NCI-H1694 treated with DMSO at 0.1 percent for 48 hours (cell line): ENCODE results near the gene PTOV1.

ENCODE experiments used
- DNase-seq: peaks from one replicate; lab custom pipeline; 2025; lab: John Stamatoyannopoulos, UW

PTOV1 gene

DNA sequence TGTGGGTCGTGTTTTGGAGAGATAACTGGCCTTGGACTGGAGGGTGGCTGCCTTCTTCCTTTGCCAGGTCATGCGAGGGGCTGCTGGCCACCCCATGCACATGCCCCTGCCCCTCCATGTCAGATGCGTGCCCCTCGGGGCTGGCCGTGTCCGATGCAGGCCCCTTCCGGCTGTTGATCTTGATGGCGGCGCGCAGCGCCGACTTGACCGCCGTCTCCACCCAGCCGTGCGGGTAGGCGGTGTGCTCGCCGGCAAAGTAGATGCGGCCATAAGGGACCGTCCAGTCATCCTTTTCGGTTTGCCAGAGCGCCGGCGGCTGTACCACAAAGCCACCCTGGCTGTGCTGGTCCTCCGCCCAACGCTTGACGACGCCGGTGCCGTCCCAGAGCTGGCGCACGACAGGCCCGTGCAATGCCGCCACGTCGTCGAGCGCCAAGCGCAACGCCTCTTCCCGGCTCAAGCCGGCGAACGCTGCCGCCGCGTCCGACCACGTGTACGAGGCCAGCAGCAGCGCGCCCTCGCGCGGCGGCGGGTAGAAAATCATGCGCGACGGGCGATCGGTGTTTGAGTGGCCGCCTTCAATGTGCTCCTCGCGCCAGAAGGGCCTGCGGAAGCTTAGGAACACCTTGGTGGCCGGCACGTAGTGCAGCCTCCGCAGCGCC lies 38.9 kb downstream of the PTOV1 start:
- DNase-seq, result no peak

DNA sequence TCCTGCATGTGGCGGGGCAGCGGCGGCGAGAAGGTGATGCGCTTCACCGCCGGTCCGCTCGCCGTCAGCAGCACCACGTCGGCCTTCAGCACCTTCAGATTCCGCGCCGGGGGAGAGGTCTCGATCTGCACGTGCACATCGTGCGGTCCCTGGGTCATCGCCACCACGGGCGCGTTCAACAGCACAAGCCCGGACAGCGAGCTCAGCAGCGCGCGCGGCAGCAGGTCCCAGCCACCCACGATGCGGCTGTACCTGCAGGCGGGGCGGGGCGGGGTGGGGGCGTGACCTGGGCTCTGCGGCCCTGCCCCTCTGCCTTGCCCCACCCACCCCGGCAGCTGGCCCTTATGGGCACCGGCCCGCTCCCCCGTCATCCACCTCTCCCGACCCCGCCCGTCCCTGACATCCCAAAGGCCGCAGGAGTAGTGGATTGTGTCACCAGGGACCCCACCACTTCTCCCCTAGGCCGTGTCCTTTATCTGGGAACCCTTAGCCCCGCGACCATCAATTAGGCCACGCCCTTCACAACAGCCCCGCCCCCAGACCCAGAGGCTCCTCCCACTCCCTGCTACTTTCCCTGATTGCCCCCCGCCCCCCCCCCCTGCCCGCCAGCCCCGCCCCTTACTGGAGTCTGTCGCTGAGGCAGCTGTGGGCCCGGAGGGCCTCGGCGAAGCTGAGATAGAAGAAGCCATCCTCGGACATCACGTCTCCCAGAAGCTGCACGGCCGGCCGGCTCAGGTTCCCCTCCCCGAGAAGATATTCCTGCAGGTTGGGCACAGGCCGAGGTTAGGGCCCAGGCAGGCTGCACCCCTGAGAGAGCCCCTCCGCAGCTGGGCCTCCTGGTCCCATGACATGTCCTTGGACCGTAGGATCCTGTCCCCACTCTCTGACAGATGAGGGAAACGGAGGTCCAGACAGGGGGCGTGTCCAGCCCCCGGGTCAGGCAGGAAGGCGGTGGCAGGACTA lies 39.7 kb downstream of the PTOV1 start:
- no peak for DNase-seq

DNA sequence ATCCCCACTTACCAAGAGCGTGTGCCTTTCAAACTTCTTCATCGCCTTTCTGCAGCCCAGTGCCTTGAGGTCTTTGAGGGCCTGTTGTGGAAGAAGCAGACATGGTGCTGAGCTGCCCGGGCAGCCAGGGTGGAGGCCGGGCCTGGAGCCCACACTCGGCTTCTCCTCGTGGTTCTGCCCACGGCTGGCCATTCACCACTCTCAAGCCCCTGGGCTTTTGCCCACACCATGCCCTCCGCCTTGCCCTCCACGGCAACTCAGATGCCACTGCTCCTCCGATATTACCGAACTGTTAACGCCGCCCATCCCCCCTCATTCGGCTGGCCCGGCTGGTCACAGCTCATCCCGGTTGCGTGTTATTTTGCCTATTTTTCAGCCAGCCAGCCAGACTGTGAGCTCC lies 40.4 kb downstream of the PTOV1 start:
- no peak for DNase-seq

GRCh38 chr19:49892716-49893115 lies 41.8 kb downstream of the PTOV1 start:
- no peak for DNase-seq

DNA sequence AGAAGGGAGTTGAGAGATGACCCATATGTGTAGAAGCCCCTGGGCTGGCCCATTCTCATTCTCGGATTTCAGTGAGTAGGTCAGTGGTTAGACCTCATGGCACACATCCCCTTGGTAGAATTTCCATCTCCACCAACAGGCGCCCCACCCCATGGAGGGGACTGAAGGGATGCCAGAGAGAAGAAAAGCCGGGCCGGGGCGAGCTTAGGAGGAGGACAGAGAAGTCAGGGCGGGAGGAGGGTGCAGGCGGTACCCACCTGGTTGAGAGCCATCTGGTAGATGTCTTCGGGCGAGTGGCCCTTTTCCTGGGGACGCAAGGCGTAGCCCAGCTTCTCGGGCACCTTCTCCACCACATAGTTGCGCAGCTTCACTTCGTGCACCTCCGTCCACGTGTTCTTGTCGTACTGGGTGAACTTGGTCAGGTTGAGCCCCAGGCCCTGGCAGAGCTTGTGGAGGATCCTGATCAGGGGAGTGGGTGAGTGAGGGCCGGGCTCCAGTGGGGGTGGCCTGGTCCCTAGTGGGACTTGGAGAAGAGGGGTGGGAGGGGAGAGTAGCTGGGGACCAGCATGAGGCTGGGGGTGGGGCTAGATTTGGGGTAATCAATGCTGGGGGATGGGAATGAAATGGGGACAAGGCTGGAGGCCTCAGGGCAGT lies 43.2 kb downstream of the PTOV1 start:
- no peak for DNase-seq

DNA sequence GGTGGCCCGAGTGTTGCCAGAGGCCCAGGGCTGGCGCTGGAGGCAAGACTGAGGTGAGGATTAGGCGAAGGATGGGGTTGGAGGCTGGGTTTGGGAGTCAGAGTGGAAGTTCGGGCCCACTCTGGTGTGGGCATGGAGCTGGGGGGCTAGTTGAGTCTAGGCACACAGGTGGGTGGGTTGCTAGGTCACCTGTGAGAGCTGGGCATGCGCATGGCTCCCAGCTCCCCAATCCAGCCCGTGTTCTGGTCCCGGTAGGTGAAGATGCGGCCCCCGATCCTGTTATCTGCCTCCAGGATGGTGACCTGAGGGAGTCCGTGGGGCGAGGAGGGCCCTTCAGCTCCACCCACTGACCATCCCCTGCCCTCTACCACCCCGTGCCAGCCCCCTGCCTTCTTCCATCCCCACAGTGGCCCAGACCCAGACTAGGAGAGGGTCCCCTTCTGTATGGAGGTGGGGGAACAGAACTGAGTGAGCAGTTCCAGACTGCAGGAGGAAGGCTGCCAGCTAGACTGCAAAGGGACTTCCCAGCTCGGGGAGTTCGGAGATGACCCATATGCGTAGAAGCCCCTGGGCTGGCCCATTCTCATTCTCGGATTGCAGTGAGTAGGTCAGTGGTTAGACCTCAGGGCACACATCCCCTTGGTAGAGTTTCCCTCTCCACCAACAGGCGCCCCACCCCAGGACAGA lies 44.1 kb downstream of the PTOV1 start:
- DNase-seq, result no peak

DNA sequence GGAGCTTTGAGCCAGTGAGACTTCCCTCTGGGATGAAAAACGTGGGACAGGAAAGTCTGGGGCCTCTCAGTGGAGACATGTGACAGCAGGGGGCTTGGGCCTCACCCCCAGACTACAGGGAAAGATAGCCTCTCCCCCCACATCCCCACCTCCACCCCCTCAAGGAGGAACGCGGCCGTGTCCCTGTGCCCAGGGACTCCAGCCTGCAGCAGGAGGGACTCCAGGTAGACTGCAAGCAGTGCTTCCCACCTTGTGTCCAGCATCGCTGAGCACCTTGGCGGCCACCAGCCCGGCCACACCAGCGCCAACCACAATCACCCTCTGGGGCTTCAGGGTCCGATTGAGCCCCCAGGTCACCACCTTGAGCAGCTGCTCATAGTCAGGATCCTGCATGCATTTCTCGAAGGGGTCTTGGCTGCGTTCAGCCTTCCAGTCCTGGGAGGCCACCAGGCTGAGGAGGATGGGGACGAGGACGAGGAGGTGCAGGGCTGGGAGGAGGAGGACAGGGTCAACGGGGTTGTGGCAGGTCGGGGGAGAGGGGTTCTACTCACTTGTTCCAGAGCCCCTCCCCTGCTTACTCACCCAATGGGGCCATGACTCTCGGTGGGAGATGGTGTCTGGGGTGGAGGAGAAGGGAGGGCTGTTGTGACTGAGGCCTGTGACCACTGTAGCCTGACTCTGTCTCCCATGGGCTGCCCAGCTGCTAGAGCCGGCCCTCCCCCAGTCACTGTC lies 44.8 kb downstream of the PTOV1 start:
- no peak for DNase-seq

GRCh38 chr19:49896863-49897621 lies 46.1 kb downstream of the PTOV1 start, which contains the start of gene IL4I1:
TSS of gene IL4I1 (minus strand) at chr19:49896887. CDS start at chr19:49896160, 727 bp downstream.
- no peak for DNase-seq

DNA sequence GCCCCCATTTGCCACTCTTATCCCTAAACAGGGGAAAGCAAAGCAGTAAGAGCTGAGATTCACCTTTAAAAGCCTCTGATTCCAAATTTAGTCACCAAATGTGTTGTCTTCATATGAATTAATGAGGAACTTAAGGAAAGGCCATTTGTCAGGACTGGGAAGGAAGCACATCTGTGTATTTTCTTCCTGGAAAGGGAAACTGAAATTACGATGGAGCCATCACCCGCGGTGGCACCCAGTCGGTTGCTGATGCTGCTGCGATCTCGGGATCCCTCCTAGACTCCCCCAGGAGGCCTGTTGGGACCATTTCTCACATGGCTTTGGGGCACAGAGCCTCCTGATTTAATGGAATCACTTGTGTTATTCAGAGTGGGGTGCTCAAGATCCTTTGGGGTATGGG lies 53.2 kb downstream of the PTOV1 start:
- DNase-seq, result no peak

DNA sequence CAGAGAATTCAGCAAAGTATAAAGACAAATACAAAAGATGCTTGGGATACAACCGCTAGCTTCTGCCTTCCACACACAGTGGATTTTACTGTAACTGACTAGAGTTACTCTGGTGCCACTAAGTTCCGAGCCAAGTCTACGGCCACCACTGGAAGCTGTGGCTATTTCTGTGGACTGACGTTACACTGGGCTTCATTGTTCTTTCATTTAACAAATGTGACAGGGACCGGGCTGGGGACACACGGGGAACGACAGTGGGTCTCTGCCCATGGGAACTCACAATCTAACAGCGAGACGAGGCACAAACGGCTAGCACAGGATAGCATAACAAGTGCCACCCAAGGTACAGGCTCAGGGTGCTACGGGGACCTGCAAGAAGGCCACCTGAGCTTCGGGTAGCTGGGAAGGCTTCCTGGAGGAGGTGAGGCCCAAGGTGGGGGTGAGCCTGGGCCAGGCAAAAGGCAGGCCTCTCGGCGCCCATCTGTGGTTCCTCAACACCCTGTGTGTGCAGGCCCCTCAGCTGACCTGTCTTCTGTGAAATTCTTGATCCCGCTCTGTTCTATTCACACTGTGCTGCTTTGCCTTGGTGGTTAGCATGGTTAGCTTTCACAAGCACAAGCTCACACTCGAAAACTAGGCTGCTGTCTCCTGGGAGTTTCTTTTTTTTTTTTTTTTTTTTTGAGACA lies 56.1 kb downstream of the PTOV1 start:
- no peak for DNase-seq

GRCh38 chr19:49907745-49908446 lies 56.9 kb downstream of the PTOV1 start:
- DNase-seq, result no peak

DNA sequence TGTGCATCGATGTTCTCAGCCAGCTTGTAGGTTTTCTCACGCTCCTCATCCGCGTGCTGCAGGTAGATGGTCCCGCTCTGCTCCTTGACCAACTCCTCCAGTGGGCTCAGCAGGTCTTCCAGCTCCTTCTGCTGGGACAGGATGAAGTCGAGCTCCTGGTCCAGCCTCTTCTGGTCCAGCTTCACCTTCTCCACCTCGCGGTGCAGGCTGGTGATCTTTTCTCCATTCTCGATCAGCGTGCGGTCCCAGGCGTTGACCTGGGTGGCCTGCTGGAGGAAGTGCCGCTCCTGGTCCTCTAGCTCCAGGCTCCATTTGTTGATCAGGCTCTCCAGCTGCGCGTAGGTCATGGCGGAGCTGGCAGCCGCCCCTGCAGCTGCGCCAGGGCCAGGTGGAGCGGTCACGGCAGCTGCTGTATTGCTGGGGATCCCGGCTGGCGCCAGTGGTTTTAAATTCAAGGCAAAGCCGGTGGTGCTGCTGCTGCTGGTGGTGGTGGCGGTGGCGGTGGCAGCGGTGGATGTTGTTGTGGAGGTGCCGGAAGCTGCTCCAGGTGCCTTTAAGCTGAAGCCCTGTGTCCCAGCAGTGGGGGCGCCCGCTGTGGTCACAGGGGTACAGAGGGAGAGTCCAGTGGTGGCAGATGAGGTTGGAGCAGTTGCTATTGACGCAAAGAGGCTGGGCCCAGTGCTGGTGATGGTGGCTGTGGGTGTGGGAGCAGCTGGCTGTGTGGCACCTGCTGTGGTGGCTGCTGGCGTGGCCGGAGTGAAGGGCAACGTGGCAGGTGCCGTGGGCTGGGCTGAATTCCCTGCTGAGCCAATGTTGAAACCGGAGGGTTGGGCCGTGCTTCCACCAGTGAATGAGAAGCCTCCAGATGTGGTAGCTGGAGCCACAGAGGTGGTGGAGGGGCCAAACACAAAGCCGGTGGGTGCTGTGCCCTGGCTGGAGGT lies 57.8 kb downstream of the PTOV1 start:
- DNase-seq, result no peak

GRCh38 chr19:49910179-49910578 lies 59.2 kb downstream of the PTOV1 start:
- DNase-seq, result no peak
